Left renal pelvis (tissue), 4 donors: ENCODE results near the gene PIP5K1C. TPM values are rescaled to one million over a fixed set of nuclear protein-coding genes. Genes with fewer than 3 reads are reported as not detected.

Experiments used
- DNase-seq, 4 donors: peaks; one replicate each; pipeline ENCODE4 v3.0.0-alpha.2; 2013; ENCODE audit warnings: low read depth in 4 of 4, low spot score in 3 of 4
- polyA plus RNA-seq, 4 donors: library from polyadenylated mRNA; unstranded; fragments of 120-200 nt; gene quantifications; one replicate each; pipeline ENCODE4 v1.2.1, GENCODE V29; 2013; ENCODE audit not compliant: insufficient read length in 4 of 4

PIP5K1C gene
- polyA plus RNA-seq, 4 donors: 20.3 to 33.2 (median 23.5) TPM

- DNase-seq: no peak
These were observed 87.1 kb downstream of the PIP5K1C start for GRCh38 chr19:3612901-3613741.

GRCh38 chr19:3612330-3612729 lies 87.9 kb downstream of the PIP5K1C start:
- DNase-seq: no peak

GRCh38 chr19:3611841-3612240 lies 88.4 kb downstream of the PIP5K1C start:
- DNase-seq: no peak

- DNase-seq: no peak
These were observed 89.2 kb downstream of the PIP5K1C start for GRCh38 chr19:3610745-3611717.

- no peak for DNase-seq
These were observed 90.2 kb downstream of the PIP5K1C start for GRCh38 chr19:3609779-3610719.

- DNase-seq: no peak
These were observed 91.4 kb downstream of the PIP5K1C start for GRCh38 chr19:3608750-3609322.

- no peak for DNase-seq
These were observed 92.1 kb downstream of the PIP5K1C start for GRCh38 chr19:3608079-3608641.

GRCh38 chr19:3607303-3608078 lies 92.8 kb downstream of the PIP5K1C start:
- no peak for DNase-seq

- no peak for DNase-seq
These were observed 93.5 kb downstream of the PIP5K1C start, which contains the start of gene TBXA2R for GRCh38 chr19:3606690-3607289. TBXA2R (minus strand) TSS chr19:3606875; CDS start chr19:3600634, 6,241 bp downstream.

- DNase-seq: no peak
These were observed 94.0 kb downstream of the PIP5K1C start for GRCh38 chr19:3606174-3606689.

GRCh38 chr19:3605770-3606169 lies 94.5 kb downstream of the PIP5K1C start:
- DNase-seq: no peak

GRCh38 chr19:3605361-3605760 lies 94.9 kb downstream of the PIP5K1C start:
- no peak for DNase-seq

- DNase-seq: no peak
These were observed 95.3 kb downstream of the PIP5K1C start for GRCh38 chr19:3604987-3605343.

- DNase-seq: no peak
These were observed 95.9 kb downstream of the PIP5K1C start for GRCh38 chr19:3604227-3604986.

- no peak for DNase-seq
These were observed 97.0 kb downstream of the PIP5K1C start for GRCh38 chr19:3603121-3603811.

- DNase-seq: no peak
These were observed 99.2 kb downstream of the PIP5K1C start for GRCh38 chr19:3601021-3601420.

- DNase-seq: no peak
These were observed 100.5 kb downstream of the PIP5K1C start for GRCh38 chr19:3599776-3600187.
